K562 (cell line): ENCODE data around the gene ASCC2. TPM values are rescaled to one million over a fixed set of nuclear protein-coding genes. Genes with fewer than 3 reads are reported as not detected.

Source experiments
- CBFA2T3 ChIP-seq: fragments of 450-650 bp; IDR thresholded peaks from 2 replicates; pipeline ENCODE4 v1.6.1; 2017
- CCNT2 ChIP-seq: IDR thresholded peaks from 2 replicates; pipeline ENCODE4 v1.6.1; 2011; ENCODE audit warnings: borderline replicate concordance, low read depth, mild to moderate bottlenecking, moderate library complexity, mixed read lengths, low read length; ENCODE audit not compliant: insufficient read length; ENCODE audit errors: extremely low read depth
- DNMT1 ChIP-seq: fragments of 450-650 bp; IDR thresholded peaks from 2 replicates; pipeline ENCODE4 v1.6.1; 2016; ENCODE audit warnings: antibody characterized with exemption, mild to moderate bottlenecking
- HDAC6 ChIP-seq: IDR thresholded peaks from 2 replicates; pipeline ENCODE4 v1.6.1; 2012; ENCODE audit warnings: low read depth, mild to moderate bottlenecking, control low read depth, inconsistent platforms, low read length, moderate library complexity
- KLF16 ChIP-seq: IDR thresholded peaks from 2 replicates; pipeline ENCODE4 v1.6.1; 2016; ENCODE audit warnings: antibody characterized with exemption
- MEIS2 ChIP-seq: fragments of 450-650 bp; IDR thresholded peaks from 2 replicates; pipeline ENCODE4 v1.6.1; 2014; ENCODE audit warnings: mild to moderate bottlenecking; ENCODE audit not compliant: partially characterized antibody
- MTA3 ChIP-seq: fragments of 450-650 bp; formaldehyde crosslinking; IDR thresholded peaks from 2 replicates; pipeline ENCODE4 v1.6.1; 2017; ENCODE audit warnings: mild to moderate bottlenecking, borderline replicate concordance
- SMARCE1 ChIP-seq: fragments of 450-650 bp; IDR thresholded peaks from 2 replicates; pipeline ENCODE4 v1.7.1; 2016; ENCODE audit warnings: mild to moderate bottlenecking
- TRIM28 ChIP-seq: fragments of 450-650 bp; IDR thresholded peaks from 2 replicates; pipeline ENCODE4 v1.6.1; 2017
- YBX1 ChIP-seq: fragments of 450-650 bp; IDR thresholded peaks from 2 replicates; pipeline ENCODE4 v1.7.1; 2016; ENCODE audit warnings: mild to moderate bottlenecking
- ZKSCAN3 ChIP-seq: fragments of 250-450 bp; sonication (Bioruptor Pico); IDR thresholded peaks from 2 replicates; pipeline ENCODE4 v1.4.0; 2020
- ZNF764 ChIP-seq: fragments of 250-450 bp; sonication (Bioruptor Pico); IDR thresholded peaks from 2 replicates; pipeline ENCODE4 v1.4.0; 2020; ENCODE audit warnings: low read depth, mild to moderate bottlenecking, moderate library complexity
- polyA plus RNA-seq, 8 experiments: library from polyadenylated mRNA; depleted of rRNA in 4 of 8; stranded (reverse) in 5 of 8; unstranded in 3 of 8; fragments of >200 nt; fragmentation: Nextera tagmentation in 2 of 8; fragmentation: Illumina TruSeq in 1 of 8; extraction: Ambion mirVana in 2 of 8; extraction: Trizol in 1 of 8; gene quantifications; 2 replicates each; pipeline versions ENCODE4 v1.2.1 to v1.2.3, GENCODE V29; 2011 to 2014; ENCODE audit warnings: inconsistent platforms in 1 of 8, missing spikeins in 1 of 8
- total RNA-seq, 7 experiments: library from RNA; depleted of rRNA in 6 of 7; stranded (reverse); fragments of >200 nt in 6 of 7; fragmentation: Illumina TruSeq in 2 of 7; extraction: Trizol in 2 of 7; gene quantifications; 2 replicates each; pipeline versions ENCODE4 v1.2.1 to v1.2.3, GENCODE V29; 2011 to 2021; ENCODE audit warnings: low replicate concordance in 1 of 7
- TF ChIP-seq, protein P1 (sequence below): fragments of 450-650 bp; IDR thresholded peaks from 2 replicates; pipeline ENCODE4 v1.6.1; 2018; ENCODE audit warnings: mild to moderate bottlenecking, low read depth; ENCODE audit not compliant: partially characterized antibody
- TF ChIP-seq, protein P2 (sequence below), 2 experiments: fragments of 450-650 bp; IDR thresholded peaks; 2 replicates each; pipeline ENCODE4 v1.6.1; 2016; ENCODE audit warnings: mild to moderate bottlenecking in 2 of 2, borderline replicate concordance in 1 of 2, low read depth in 1 of 2, moderate library complexity in 1 of 2
- TF ChIP-seq, protein P3 (sequence below), 2 experiments: fragments of 200-800 bp in 1 of 2; sonication (Bioruptor generic) in 1 of 2; sonication (generic) in 1 of 2; formaldehyde crosslinking in 1 of 2; IDR thresholded peaks in 1 of 2; conservative IDR thresholded peaks in 1 of 2; 2 replicates each; pipeline versions ENCODE4 v1.5.0 to v1.6.1; 2016 to 2020; ENCODE audit warnings: missing compliant biosample characterization in 1 of 2, missing genetic modification characterization in 1 of 2, missing genetic modification reagents in 1 of 2

Gene ASCC2
- total and polyA plus RNA-seq, 9 of the 15 experiments (the other 6 are each of a cell fraction or from before 2014, with no cell fraction given): 4.0 to 46.7 (median 26.8) TPM

DNA sequence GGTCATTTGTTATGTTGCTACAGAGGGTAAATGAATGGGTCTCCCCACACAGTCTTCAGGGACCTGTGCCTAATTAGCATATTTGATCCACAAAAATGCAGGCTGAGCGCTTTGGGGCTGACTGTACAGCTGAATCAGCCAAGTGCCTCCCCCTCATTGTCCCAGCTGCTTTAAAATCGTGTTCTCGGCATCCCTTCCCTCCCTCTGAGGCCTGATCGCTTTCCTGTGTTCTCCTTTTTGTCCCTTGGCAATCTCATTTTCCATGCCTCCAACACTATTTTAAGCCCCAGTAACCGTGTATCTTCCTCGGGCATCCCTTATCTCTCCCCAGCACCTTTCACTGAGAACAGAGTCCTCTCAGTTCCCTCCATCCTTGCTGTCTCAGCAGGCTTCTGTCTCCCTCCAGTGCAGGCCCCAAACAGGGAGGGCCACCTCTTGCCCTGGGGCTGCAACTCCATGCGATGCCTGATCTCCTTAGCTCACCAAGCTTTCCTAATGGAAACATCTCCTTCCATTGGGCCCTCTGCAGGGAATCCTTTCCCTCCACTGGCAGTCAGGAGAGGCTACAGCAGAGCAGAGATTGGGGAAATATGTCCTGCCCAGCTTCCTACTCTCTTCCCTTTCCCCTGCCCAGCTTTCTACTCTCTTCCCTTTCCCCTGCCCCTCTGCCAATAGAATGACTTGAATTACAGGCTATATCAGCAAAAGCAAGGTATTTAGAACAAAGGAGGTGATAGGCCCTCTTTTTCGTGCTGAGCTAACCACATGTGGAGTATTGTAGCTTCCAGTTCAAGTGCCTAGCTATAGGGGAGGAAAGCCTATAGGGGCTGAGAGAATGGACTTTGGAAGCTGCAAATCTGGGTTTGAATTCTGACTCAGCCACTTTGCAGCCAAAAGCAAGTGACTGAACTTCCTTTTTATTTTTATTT, 57.1 kb downstream of the ASCC2 start (continued):
- TF ChIP-seq MEIS2: peak; percentile 4
- no peak for TF ChIP-seq ZKSCAN3
- no peak for TF ChIP-seq TRIM28
- TF ChIP-seq MTA3: peak; percentile 75; the same call in 1 of the 2 replicates
- TF ChIP-seq, protein P1, sequence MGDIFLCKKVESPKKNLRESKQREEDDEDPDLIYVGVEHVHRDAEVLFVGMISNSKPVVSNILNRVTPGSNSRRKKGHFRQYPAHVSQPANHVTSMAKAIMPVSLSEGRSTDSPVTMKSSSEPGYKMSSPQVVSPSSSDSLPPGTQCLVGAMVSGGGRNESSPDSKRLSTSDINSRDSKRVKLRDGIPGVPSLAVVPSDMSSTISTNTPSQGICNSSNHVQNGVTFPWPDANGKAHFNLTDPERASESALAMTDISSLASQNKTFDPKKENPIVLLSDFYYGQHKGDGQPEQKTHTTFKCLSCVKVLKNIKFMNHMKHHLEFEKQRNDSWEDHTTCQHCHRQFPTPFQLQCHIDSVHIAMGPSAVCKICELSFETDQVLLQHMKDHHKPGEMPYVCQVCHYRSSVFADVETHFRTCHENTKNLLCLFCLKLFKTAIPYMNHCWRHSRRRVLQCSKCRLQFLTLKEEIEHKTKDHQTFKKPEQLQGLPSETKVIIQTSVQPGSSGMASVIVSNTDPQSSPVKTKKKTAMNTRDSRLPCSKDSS: no peak
- no peak for TF ChIP-seq ZNF764 (CRISPR knock-in tag)
- peak; percentile 98 for TF ChIP-seq CBFA2T3
- TF ChIP-seq KLF16: peak; percentile 87
- no peak for TF ChIP-seq HDAC6
- TF ChIP-seq, protein P2, sequence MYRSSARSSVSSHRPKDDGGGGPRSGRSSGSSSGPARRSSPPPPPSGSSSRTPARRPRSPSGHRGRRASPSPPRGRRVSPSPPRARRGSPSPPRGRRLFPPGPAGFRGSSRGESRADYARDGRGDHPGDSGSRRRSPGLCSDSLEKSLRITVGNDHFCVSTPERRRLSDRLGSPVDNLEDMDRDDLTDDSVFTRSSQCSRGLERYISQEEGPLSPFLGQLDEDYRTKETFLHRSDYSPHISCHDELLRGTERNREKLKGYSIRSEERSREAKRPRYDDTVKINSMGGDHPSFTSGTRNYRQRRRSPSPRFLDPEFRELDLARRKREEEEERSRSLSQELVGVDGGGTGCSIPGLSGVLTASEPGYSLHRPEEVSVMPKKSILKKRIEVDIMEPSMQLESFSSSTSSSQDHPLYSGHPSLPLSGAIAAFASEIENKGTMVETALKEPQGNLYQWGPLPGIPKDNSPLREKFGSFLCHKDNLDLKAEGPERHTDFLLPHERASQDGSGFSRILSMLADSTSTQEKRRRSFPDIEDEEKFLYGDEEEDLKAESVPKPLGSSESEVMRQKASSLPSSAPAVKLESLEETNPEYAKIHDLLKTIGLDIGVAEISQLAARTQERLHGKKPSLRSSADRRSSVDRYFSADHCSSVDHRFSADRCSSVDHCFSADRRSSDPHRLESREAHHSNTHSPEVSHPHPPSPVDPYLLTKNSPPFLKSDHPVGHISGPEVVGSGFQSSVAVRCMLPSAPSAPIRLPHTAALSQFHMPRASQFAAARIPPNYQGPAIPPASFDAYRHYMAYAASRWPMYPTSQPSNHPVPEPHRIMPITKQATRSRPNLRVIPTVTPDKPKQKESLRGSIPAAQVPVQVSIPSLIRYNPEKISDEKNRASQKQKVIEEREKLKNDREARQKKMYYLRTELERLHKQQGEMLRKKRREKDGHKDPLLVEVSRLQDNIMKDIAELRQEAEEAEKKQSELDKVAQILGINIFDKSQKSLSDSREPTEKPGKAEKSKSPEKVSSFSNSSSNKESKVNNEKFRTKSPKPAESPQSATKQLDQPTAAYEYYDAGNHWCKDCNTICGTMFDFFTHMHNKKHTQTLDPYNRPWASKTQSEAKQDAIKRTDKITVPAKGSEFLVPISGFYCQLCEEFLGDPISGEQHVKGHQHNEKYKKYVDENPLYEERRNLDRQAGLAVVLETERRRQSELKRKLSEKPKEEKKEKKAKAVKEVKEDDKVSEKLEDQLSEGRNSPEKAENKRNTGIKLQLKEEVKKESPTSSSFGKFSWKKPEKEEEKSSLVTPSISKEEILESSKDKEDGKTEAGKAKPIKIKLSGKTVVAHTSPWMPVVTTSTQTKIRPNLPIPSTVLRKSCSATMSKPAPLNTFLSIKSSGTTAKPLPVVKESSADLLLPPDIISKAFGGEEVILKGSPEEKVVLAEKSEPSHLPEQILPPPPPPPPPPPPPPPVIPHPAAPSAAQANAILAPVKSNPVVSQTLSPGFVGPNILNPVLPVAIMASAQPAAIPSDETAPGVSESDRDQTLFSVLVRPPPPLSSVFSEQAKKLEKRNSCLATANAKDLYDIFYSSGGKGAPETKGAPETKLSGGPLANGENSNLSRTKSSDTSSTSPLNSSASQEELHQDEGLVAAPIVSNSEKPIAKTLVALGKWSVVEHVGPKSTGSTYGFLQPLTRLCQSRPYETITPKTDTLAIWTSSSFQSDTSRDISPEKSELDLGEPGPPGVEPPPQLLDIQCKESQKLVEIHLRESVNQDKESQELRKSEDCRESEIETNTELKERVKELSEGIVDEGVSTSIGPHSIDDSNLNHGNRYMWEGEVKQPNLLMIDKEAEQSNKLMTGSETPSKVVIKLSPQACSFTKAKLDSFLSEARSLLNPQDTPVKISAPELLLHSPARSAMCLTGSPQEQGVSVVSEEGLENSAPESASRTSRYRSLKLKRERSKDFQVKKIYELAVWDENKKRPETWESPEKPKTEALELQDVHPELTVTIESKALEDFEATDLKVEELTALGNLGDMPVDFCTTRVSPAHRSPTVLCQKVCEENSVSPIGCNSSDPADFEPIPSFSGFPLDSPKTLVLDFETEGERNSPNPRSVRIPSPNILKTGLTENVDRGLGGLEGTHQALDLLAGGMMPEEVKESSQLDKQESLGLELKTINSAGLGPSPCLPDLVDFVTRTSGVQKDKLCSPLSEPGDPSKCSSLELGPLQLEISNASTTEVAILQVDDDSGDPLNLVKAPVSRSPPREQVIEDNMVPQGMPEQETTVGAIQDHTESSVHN (IDR thresholded peaks at IDR 0.05; ENCODE audit: borderline replicate concordance in 1 of 2, low read depth in 1 of 2): peak in 1 of 2 experiments; percentile 86; a peak in 2 of 4 replicates
- peak; percentile 69 for TF ChIP-seq CCNT2
- no peak for TF ChIP-seq YBX1
- TF ChIP-seq, protein P3, sequence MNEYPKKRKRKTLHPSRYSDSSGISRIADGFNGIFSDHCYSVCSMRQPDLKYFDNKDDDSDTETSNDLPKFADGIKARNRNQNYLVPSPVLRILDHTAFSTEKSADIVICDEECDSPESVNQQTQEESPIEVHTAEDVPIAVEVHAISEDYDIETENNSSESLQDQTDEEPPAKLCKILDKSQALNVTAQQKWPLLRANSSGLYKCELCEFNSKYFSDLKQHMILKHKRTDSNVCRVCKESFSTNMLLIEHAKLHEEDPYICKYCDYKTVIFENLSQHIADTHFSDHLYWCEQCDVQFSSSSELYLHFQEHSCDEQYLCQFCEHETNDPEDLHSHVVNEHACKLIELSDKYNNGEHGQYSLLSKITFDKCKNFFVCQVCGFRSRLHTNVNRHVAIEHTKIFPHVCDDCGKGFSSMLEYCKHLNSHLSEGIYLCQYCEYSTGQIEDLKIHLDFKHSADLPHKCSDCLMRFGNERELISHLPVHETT (CRISPR knock-in tag; conservative IDR thresholded peaks at IDR 0.05 in 1 of 2, IDR thresholded peaks at IDR 0.05 in 1 of 2): 0 out of 4 replicates have a peak, but pooled peaks of 1 of the 2 experiments have one; percentile 21
- peak; percentile 94 for TF ChIP-seq SMARCE1
- no peak for TF ChIP-seq DNMT1
